NB4 (cell line): Measurements from ENCODE around the gene TEN1.

Experiments used
- DNase-seq: peaks from one replicate; pipeline ENCODE4 v3.0.0; 2010; ENCODE audit warnings: low read depth
- H3K4me3 ChIP-seq: one replicate; pipeline ENCODE4 v1.5.1; 2011; ENCODE audit warnings: mild to moderate bottlenecking, low read depth, low read length, moderate library complexity
- CTCF ChIP-seq: IDR thresholded peaks from one replicate; pipeline ENCODE4 v1.5.1; 2012; ENCODE audit warnings: low read depth, low read length
- MAX ChIP-seq: IDR thresholded peaks from 2 replicates; pipeline ENCODE4 v1.6.1; 2011; ENCODE audit warnings: low read depth, low read length
- MYC ChIP-seq: IDR thresholded peaks from 2 replicates; pipeline ENCODE4 v1.6.1; 2011; ENCODE audit warnings: low read depth, low read length
- POLR2A ChIP-seq: IDR thresholded peaks from 2 replicates; pipeline ENCODE4 v1.6.1; 2011; ENCODE audit warnings: mild to moderate bottlenecking; ENCODE audit not compliant: insufficient read length; ENCODE audit errors: extremely low read depth

The TEN1 gene

GRCh38 chr17:76008208-76008607, 29.2 kb downstream of the TEN1 start:
- no peak overlapping the region for H3K4me3 ChIP-seq
- TF ChIP-seq POLR2A: no peak
- TF ChIP-seq CTCF: no peak
- no peak for TF ChIP-seq MAX
- TF ChIP-seq MYC: no peak
- DNase-seq: no peak

GRCh38 chr17:76008630-76009425, 29.8 kb downstream of the TEN1 start:
- no peak overlapping the region for H3K4me3 ChIP-seq
- DNase-seq: no peak
- TF ChIP-seq MAX: no peak
- no peak for TF ChIP-seq MYC
- no peak for TF ChIP-seq POLR2A
- TF ChIP-seq CTCF: no peak

- no peak overlapping the region for H3K4me3 ChIP-seq
- TF ChIP-seq POLR2A (no peak), CTCF (no peak), MYC (no peak), MAX (no peak)
- DNase-seq: no peak
These were observed 30.4 kb downstream of the TEN1 start for GRCh38 chr17:76009447-76009846.

GRCh38 chr17:76009969-76010661, 31.1 kb downstream of the TEN1 start:
- TF ChIP-seq CTCF (no peak), MAX (no peak), MYC (no peak), POLR2A (no peak)
- DNase-seq: no peak
- no peak overlapping the region for H3K4me3 ChIP-seq

- H3K4me3 ChIP-seq: no peak overlapping the region
- TF ChIP-seq POLR2A (no peak), MAX (no peak), CTCF (no peak), MYC (no peak)
- DNase-seq: no peak
These were observed 32.9 kb downstream of the TEN1 start for GRCh38 chr17:76011951-76012350.
